H1 (cell line): ENCODE results near the gene SLC13A1. TPM values are rescaled to one million over a fixed set of nuclear protein-coding genes. Genes with fewer than 3 reads are reported as not detected.

Experiments
- CTCF ChIA-PET: fragments of 300-600 bp; sonication (Branson Sonifier 250); formaldehyde crosslinking; loops from one replicate; lab custom pipeline; 2021; ENCODE audit not compliant: partially characterized antibody; lab: Charles Lee
- POLR2A ChIA-PET: fragments of 300-600 bp; sonication (Branson Sonifier 250); formaldehyde crosslinking; loops from one replicate; lab custom pipeline; 2021; ENCODE audit warnings: inconsistent platforms; ENCODE audit not compliant: partially characterized antibody; lab: Charles Lee
- DNase-seq, 2 experiments: peaks; one replicate each; pipeline versions ENCODE4 v3.0.0 to v3.0.0-alpha.2; 2010 to 2022; ENCODE audit warnings: low spot score in 2 of 2, low read depth in 1 of 2, mixed read lengths in 1 of 2
- FAIRE-seq: peaks from 2 replicates; lab custom pipeline; 2011; peaks lifted over from hg19 to GRCh38; lab: Jason Lieb, UNC
- H2AFZ ChIP-seq: 2 replicates; pipeline ENCODE4 v1.8.1; 2012; ENCODE audit warnings: low read length, inconsistent platforms
- H2AK5ac ChIP-seq: 2 replicates; pipeline ENCODE4 v1.6.1; 2013; ENCODE audit warnings: low read depth, low read length
- H2BK120ac ChIP-seq: replicated peaks from 2 replicates; pipeline ENCODE3; 2013; ENCODE audit warnings: low read depth, low read length, inconsistent platforms
- H2BK12ac ChIP-seq: 2 replicates; pipeline ENCODE4 v1.6.1; 2013; ENCODE audit warnings: low read depth, low read length
- H2BK15ac ChIP-seq: 2 replicates; pipeline ENCODE4 v1.6.1; 2013; ENCODE audit warnings: low read length
- H2BK20ac ChIP-seq: 2 replicates; pipeline ENCODE4 v1.6.1; 2013; ENCODE audit warnings: low read length
- H2BK5ac ChIP-seq: 2 replicates; pipeline ENCODE4 v1.6.1; 2013; ENCODE audit warnings: low read depth, low read length
- H3K14ac ChIP-seq: 2 replicates; pipeline ENCODE4 v1.6.1; 2013; ENCODE audit warnings: inconsistent platforms; ENCODE audit not compliant: insufficient read length
- H3K18ac ChIP-seq: 2 replicates; pipeline ENCODE4 v1.6.1; 2013; ENCODE audit warnings: low read length; ENCODE audit errors: extremely low read depth
- H3K23ac ChIP-seq: 2 replicates; pipeline ENCODE4 v1.6.1; 2013; ENCODE audit warnings: inconsistent platforms; ENCODE audit not compliant: insufficient read length
- H3K23me2 ChIP-seq: 2 replicates; pipeline ENCODE4 v1.6.1; 2013; ENCODE audit warnings: low read depth, low read length
- H3K27ac ChIP-seq: 2 replicates; pipeline ENCODE4 v1.6.1; 2011; ENCODE audit warnings: low read depth, low read length, inconsistent platforms
- H3K27me3 ChIP-seq, 4 experiments: replicated peaks in 1 of 4; 1 replicate in 1 of 4; 2 replicates in 3 of 4; pipeline versions ENCODE4 v1.6.1 to v1.8.1; 2011 to 2013; ENCODE audit warnings: low read length in 3 of 4, mild to moderate bottlenecking in 3 of 4, inconsistent platforms in 2 of 4, mixed read lengths in 2 of 4, moderate library complexity in 1 of 4; ENCODE audit not compliant: control insufficient read depth in 3 of 4, insufficient read depth in 3 of 4; ENCODE audit errors: extremely low read depth in 1 of 4
- H3K36me3 ChIP-seq, 4 experiments: 2 replicates each; pipeline versions ENCODE4 v1.6.1 to v1.8.1; 2011 to 2013; ENCODE audit warnings: mild to moderate bottlenecking in 4 of 4, low read length in 3 of 4, moderate library complexity in 2 of 4, control low read depth in 1 of 4, inconsistent platforms in 1 of 4; ENCODE audit not compliant: insufficient read depth in 4 of 4, control insufficient read depth in 2 of 4
- H3K4ac ChIP-seq: replicated peaks from 2 replicates; pipeline ENCODE3; 2013; ENCODE audit warnings: low read length, low read depth, mixed read lengths, inconsistent platforms; ENCODE audit not compliant: insufficient read length
- H3K4me1 ChIP-seq, 4 experiments: replicated peaks in 1 of 4; 1 replicate in 1 of 4; 2 replicates in 3 of 4; pipeline versions ENCODE4 v1.6.1 to v1.8.1; 2011 to 2013; ENCODE audit warnings: low read length in 3 of 4, inconsistent platforms in 2 of 4, mixed read lengths in 1 of 4; ENCODE audit not compliant: insufficient read depth in 4 of 4, control insufficient read depth in 3 of 4
- H3K4me2 ChIP-seq, 2 experiments: 2 replicates each; pipeline versions ENCODE4 v1.6.1 to v1.8.1; 2011 to 2013; ENCODE audit warnings: low read depth in 2 of 2, low read length in 2 of 2, control low read depth in 1 of 2, inconsistent platforms in 1 of 2, mild to moderate bottlenecking in 1 of 2; ENCODE audit not compliant: insufficient read depth in 1 of 2
- H3K4me3 ChIP-seq, 4 experiments: fragments of 200-600, 300-600 bp in 1 of 4; sonication (generic), shearing (Covaris generic), sonication (Bioruptor Twin) in 1 of 4; 2 replicates each; pipeline versions ENCODE4 v1.5.1 to v1.8.1; 2011 to 2016; ENCODE audit warnings: low read length in 4 of 4, low read depth in 3 of 4, control low read depth in 2 of 4, inconsistent platforms in 2 of 4, mild to moderate bottlenecking in 2 of 4, mixed read lengths in 1 of 4, moderate library complexity in 1 of 4; ENCODE audit not compliant: insufficient read depth in 2 of 4; ENCODE audit errors: extremely low read depth in 1 of 4
- H3K56ac ChIP-seq: replicated peaks from 2 replicates; pipeline ENCODE3; 2013; ENCODE audit warnings: low read depth, mild to moderate bottlenecking, mixed read lengths, low read length, inconsistent platforms; ENCODE audit not compliant: insufficient read length
- H3K79me1 ChIP-seq: 2 replicates; pipeline ENCODE4 v1.6.1; 2013; ENCODE audit warnings: low read depth, low read length, control low read depth
- H3K79me2 ChIP-seq, 2 experiments: 2 replicates each; pipeline versions ENCODE4 v1.6.1 to v1.8.1; 2012 to 2013; ENCODE audit warnings: low read length in 2 of 2, mild to moderate bottlenecking in 2 of 2, inconsistent platforms in 1 of 2; ENCODE audit not compliant: insufficient read depth in 2 of 2, control insufficient read depth in 1 of 2
- H3K9ac ChIP-seq, 4 experiments: replicated peaks in 1 of 4; 1 replicate in 1 of 4; 2 replicates in 3 of 4; pipeline versions ENCODE4 v1.6.1 to v1.8.1; 2011 to 2013; ENCODE audit warnings: low read depth in 3 of 4, low read length in 3 of 4, control low read depth in 2 of 4, mild to moderate bottlenecking in 2 of 4, moderate library complexity in 2 of 4, inconsistent platforms in 1 of 4; ENCODE audit errors: extremely low read depth in 1 of 4
- H3K9me3 ChIP-seq, 2 experiments: 2 replicates each; pipeline versions ENCODE4 v1.6.1 to v1.8.1; 2012 to 2013; ENCODE audit warnings: mild to moderate bottlenecking in 2 of 2, moderate library complexity in 2 of 2, control low read depth in 1 of 2, inconsistent platforms in 1 of 2, low read depth in 1 of 2, low read length in 1 of 2, mixed read lengths in 1 of 2; ENCODE audit not compliant: insufficient read depth in 2 of 2
- H4K20me1 ChIP-seq, 2 experiments: replicated peaks in 1 of 2; 2 replicates each; pipeline versions ENCODE3 to v1.8.1; 2011 to 2013; ENCODE audit warnings: inconsistent platforms in 2 of 2, low read length in 2 of 2, mild to moderate bottlenecking in 1 of 2; ENCODE audit not compliant: insufficient read depth in 2 of 2, control insufficient read depth in 1 of 2
- H4K5ac ChIP-seq: 2 replicates; pipeline ENCODE4 v1.6.1; 2013; ENCODE audit warnings: low read length, low read depth, mixed read lengths, inconsistent platforms; ENCODE audit not compliant: insufficient read length
- H4K8ac ChIP-seq: 2 replicates; pipeline ENCODE4 v1.8.0; 2013; ENCODE audit warnings: mild to moderate bottlenecking, moderate library complexity, low read length, inconsistent platforms; ENCODE audit not compliant: insufficient read depth; ENCODE audit errors: extremely low read depth
- H4K91ac ChIP-seq: replicated peaks from 2 replicates; pipeline ENCODE3; 2013; ENCODE audit warnings: low read length, mixed read lengths, inconsistent platforms; ENCODE audit not compliant: insufficient read length
- CHD1 ChIP-seq: IDR thresholded peaks from 2 replicates; pipeline ENCODE4 v1.6.1; 2012; ENCODE audit warnings: low read depth, low read length, improper control_type of control experiment
- CREB1 ChIP-seq: IDR thresholded peaks from 2 replicates; pipeline ENCODE4 v1.6.1; 2012; ENCODE audit warnings: inconsistent platforms
- GTF2F1 ChIP-seq: IDR thresholded peaks from 2 replicates; pipeline ENCODE4 v1.6.1; 2012; ENCODE audit warnings: low read depth, low read length, improper control_type of control experiment, borderline replicate concordance
- NANOG ChIP-seq: IDR thresholded peaks from 2 replicates; pipeline ENCODE4 v1.6.1; 2011; ENCODE audit warnings: low read length, low read depth, mild to moderate bottlenecking, inconsistent platforms; ENCODE audit not compliant: insufficient read depth, poor library complexity, severe bottlenecking
- RAD21 ChIP-seq, 2 experiments: IDR thresholded peaks in 1 of 2; conservative IDR thresholded peaks in 1 of 2; 2 replicates each; pipeline ENCODE4 v1.6.1; 2011; ENCODE audit warnings: low read depth in 2 of 2, low read length in 2 of 2, improper control_type of control experiment in 1 of 2, inconsistent platforms in 1 of 2, mild to moderate bottlenecking in 1 of 2, moderate library complexity in 1 of 2
- SAP30 ChIP-seq: fragments of 300-600 bp; sonication (generic); IDR thresholded peaks from 2 replicates; pipeline ENCODE4 v1.7.1; 2012; ENCODE audit warnings: low read length, moderate library complexity, mild to moderate bottlenecking, inconsistent platforms; ENCODE audit not compliant: insufficient read depth, insufficient replicate concordance
- WGBS, 2 experiments: shearing (Covaris generic) in 1 of 2; methylation state at CpG; one replicate each; pipeline versions ENCODE4 v1.1.6 to v1.1.7; 2013 to 2015; ENCODE audit warnings: low lambda C conversion rate in 2 of 2, mixed read lengths in 2 of 2, inconsistent platforms in 1 of 2, low coverage in 1 of 2, missing lambda C conversion rate in 1 of 2; ENCODE audit not compliant: insufficient replicate concordance in 2 of 2, insufficient coverage in 1 of 2, insufficient read length in 1 of 2; ENCODE audit errors: extremely low coverage in 1 of 2, missing lambda C conversion rate in 1 of 2; 5-methylcytosine and 5-hydroxymethylcytosine counted together
- polyA plus RNA-seq, 7 experiments: library from polyadenylated mRNA; depleted of rRNA in 3 of 7; stranded (reverse) in 5 of 7; unstranded in 2 of 7; fragments of >200 nt in 5 of 7; fragments of 200-250 nt in 2 of 7; gene quantifications; 1 replicate in 5 of 7; 2 replicates in 1 of 7; 4 replicates in 1 of 7; pipeline versions ENCODE4 v1.2.1 to v1.2.3, GENCODE V29; 2011 to 2013; ENCODE audit warnings: missing spikeins in 2 of 7, mixed read lengths in 2 of 7
- total RNA-seq: library from RNA; stranded (reverse); fragmentation: NEBNext Ultra II Directional; extraction: Animal tissue kit (Norgen Biotek cat#: 25700); gene quantifications from 2 replicates; pipeline ENCODE4 v1.2.1, GENCODE V29; 2021

Gene SLC13A1
- total and polyA plus RNA-seq, 2 of the 8 experiments (the other 6 are each of a cell fraction or from before 2014, with no cell fraction given) = not detected

DNA sequence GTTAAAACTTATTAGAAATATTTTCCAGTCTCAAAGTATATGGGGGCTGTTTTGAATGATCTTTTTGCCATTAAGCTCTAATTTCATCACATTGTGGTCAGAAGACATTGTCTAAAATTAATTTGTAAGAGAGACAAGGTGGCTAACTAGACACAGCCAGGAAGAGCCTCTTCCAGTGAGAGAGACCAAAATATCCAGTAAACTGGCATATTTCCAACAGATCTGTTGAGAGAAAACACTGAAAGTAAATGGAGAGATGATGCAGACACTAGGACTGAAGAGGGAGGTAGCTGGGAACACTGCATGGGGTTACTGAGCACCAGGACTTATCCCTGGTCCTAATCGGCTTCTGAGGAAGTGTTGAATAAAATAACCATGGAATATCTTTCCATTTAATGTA is 102.8 kb downstream of the SLC13A1 start:
- Histone ChIP-seq H4K8ac (no peak overlapping the region; the same call in 1 of the 2 replicates), H3K4me2 (no peak overlapping the region), H3K4me3 (no peak overlapping the region), H2BK5ac (no peak overlapping the region), H4K91ac (no peak overlapping the region), H2BK12ac (no peak overlapping the region), H4K20me1 (no peaks in the 10 kb centered on the region), H4K5ac (no peak overlapping the region), H3K14ac (no peak overlapping the region), H3K79me2 (no peaks in the 10 kb centered on the region), H3K56ac (no peak overlapping the region), H3K9me3 (peaks cover 2 to 5% of the 10 kb centered on the region in 2 experiments; a peak in 2 of 4 replicates), H3K18ac (no peak overlapping the region), H3K36me3 (peaks cover 0 to 3% (median 0%) of the 10 kb centered on the region in 4 experiments; a peak in 2 of 8 replicates), H2AFZ (no peak overlapping the region), H3K27me3 (no peaks in the 10 kb centered on the region), H3K4me1 (no peaks in the 10 kb centered on the region), H3K79me1 (no peaks in the 10 kb centered on the region), H2BK120ac (no peak overlapping the region), H2BK20ac (no peak overlapping the region), H3K23me2 (no peaks in the 10 kb centered on the region), H3K23ac (no peak overlapping the region), H3K4ac (no peak overlapping the region), H3K9ac (no peak overlapping the region), H2AK5ac (no peak overlapping the region), H2BK15ac (no peak overlapping the region), H3K27ac (no peak overlapping the region)
- CTCF ChIA-PET = no interaction called here
- 88% methylated on average over 1 of the region's 1 CpG; no CpG with 5 or more reads in 1 of the 2 experiments for WGBS, 2 experiments
- DNase-seq (no peak), FAIRE-seq (no peak)
- TF ChIP-seq SAP30 (no peak), GTF2F1 (no peak), CHD1 (no peak), NANOG (no peak), RAD21 (IDR thresholded peaks at IDR 0.05 in 1 of 2, conservative IDR thresholded peaks at IDR 0.05 in 1 of 2; ENCODE audit: low read depth in 2 of 2, low read length in 2 of 2) (no peak), CREB1 (no peak)
- POLR2A ChIA-PET = no interaction called here
